Measurements from ENCODE around the gene NUMB.

GRCh38 chr14:73502017-73502619 lies 43.8 kb upstream of the NUMB start:
- TF ChIP-seq CTCF (IDR thresholded peaks at IDR 0.05) (no peak), POLR2A (IDR thresholded peaks at IDR 0.05) (no peak)
